ENCODE measurements around the gene CENPH. TPM values are rescaled to one million over a fixed set of nuclear protein-coding genes. Genes with fewer than 3 reads are reported as not detected.
"Not testable (repeated sequence)": the region's sequence is repeated elsewhere in the genome, so short reads cannot be mapped to it uniquely, and the experiment has no call there.

Gene CENPH
- total RNA-seq, 2 experiments from 2014 or later = 97.0 to 98.6 TPM

- no peak for ATAC-seq
- no peak for DNase-seq
- peaks cover 30% of the 10 kb centered on the region for H3K36me3 Mint-ChIP-seq (ENCODE audit: low read depth)
- H3K27me3 Mint-ChIP-seq = no peaks in the 10 kb centered on the region
- ChIA-PET CTCF (no interaction called here), POLR2A (no interaction called here)
- peaks cover 10% of the 10 kb centered on the region for H3K9me3 Mint-ChIP-seq
- H3K4me1 Mint-ChIP-seq (ENCODE audit: low read depth) = peaks cover 15% of the 10 kb centered on the region
- intact Hi-C loops (cut with micrococcal nuclease) = no loop called here
- TF ChIP-seq CTCF (IDR thresholded peaks at IDR 0.05) = no peak
- no peak overlapping the region for H3K27ac Mint-ChIP-seq
- H3K4me3 Mint-ChIP-seq = no peak overlapping the region
These were observed 61.2 kb downstream of the CENPH start for GRCh38 chr5:69250593-69250992.

GRCh38 chr5:69252437-69252836 lies 63.1 kb downstream of the CENPH start:
- ATAC-seq (no peak), DNase-seq (no peak)
- peaks cover 6% of the 10 kb centered on the region for H3K9me3 Mint-ChIP-seq
- no peak for TF ChIP-seq CTCF (IDR thresholded peaks at IDR 0.05)
- no peak overlapping the region for H3K4me3 Mint-ChIP-seq
- ChIA-PET POLR2A (no interaction called here), CTCF (interaction anchor here (1.1 kb wide), 1 partner anchor 14 kb away, joined by 5 read pairs; no protein-coding TSS in a partner anchor)
- no peak overlapping the region for H3K27ac Mint-ChIP-seq
- peaks cover 7% of the 10 kb centered on the region for H3K4me1 Mint-ChIP-seq (ENCODE audit: low read depth)
- intact Hi-C loops (cut with micrococcal nuclease) = no loop called here
- peaks cover 24% of the 10 kb centered on the region for H3K36me3 Mint-ChIP-seq (ENCODE audit: low read depth)
- H3K27me3 Mint-ChIP-seq = no peaks in the 10 kb centered on the region

GRCh38 chr5:69255940-69256339 lies 66.6 kb downstream of the CENPH start:
- CTCF ChIA-PET; DNase-seq; H3K27ac Mint-ChIP-seq; ATAC-seq; H3K27me3 Mint-ChIP-seq; H3K9me3 Mint-ChIP-seq; intact Hi-C loops (cut with micrococcal nuclease); H3K4me1 Mint-ChIP-seq (ENCODE audit: low read depth); H3K4me3 Mint-ChIP-seq: not testable (repeated sequence)
- POLR2A ChIA-PET = interaction anchor here (0.6 kb wide), 1 partner anchor 13 kb away, joined by 7 read pairs; no protein-coding TSS in a partner anchor
- H3K36me3 Mint-ChIP-seq (ENCODE audit: low read depth) = peaks cover 12% of the 10 kb centered on the region

DNA sequence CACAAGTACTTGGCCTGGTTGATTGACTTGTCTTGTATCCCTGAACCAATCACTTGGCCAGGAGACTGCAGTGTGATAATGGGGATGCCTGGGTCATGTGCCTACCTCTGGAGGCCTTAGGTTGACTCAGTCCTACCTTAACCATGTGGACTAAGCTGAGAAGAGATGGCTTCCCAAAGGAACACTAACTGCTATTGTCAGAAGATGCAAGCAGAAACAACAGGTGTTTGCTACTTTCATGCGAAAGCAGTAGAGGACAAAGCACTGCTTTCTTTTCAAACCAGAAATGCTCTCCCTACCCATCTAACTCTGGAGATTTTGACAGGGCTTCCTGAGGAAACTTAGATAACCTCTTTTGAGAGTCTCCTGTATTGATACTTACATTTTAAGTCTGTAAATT lies 68.2 kb downstream of the CENPH start:
- no peak for DNase-seq

More for the DNA sequence above, 68.2 kb downstream of the CENPH start:
- no peak for ATAC-seq
- intact Hi-C loops (cut with micrococcal nuclease) = no loop called here
- no peak overlapping the region for H3K27ac Mint-ChIP-seq
- POLR2A ChIA-PET = no interaction called here
- no peaks in the 10 kb centered on the region for H3K27me3 Mint-ChIP-seq
- CTCF ChIA-PET = no interaction called here
- no peaks in the 10 kb centered on the region for H3K4me1 Mint-ChIP-seq (ENCODE audit: low read depth)
- H3K9me3 Mint-ChIP-seq = no peaks in the 10 kb centered on the region
- no peak for TF ChIP-seq CTCF (IDR thresholded peaks at IDR 0.05)
- no peak overlapping the region for H3K4me3 Mint-ChIP-seq
- H3K36me3 Mint-ChIP-seq (ENCODE audit: low read depth) = peaks cover 19% of the 10 kb centered on the region

Other genes starting within 250 kb of the CENPH start
- gene SLC30A5, start 95.6 kb upstream of the CENPH start, total RNA-seq = 10 to 100 TPM; 33.0 to 40.1 TPM
- gene CCNB1, start 22.4 kb upstream of the CENPH start, total RNA-seq = 100 to 1,000 TPM; 167 to 175 TPM
- gene CDK7, start 45.3 kb downstream of the CENPH start, total RNA-seq = 10 to 100 TPM; 40.6 to 46.2 TPM
- 1 to 10 TPM; 8.3 to 9.1 TPM for gene CCDC125, start 143.2 kb downstream of the CENPH start, total RNA-seq
- 100 to 1,000 TPM in 1 of 2 experiments, 10 to 100 TPM in 1; 95.7 to 107 TPM for gene AK6, start 179.9 kb downstream of the CENPH start, total RNA-seq
- gene TAF9, start 179.9 kb downstream of the CENPH start, total RNA-seq = 10 to 100 TPM; 68.8 to 70.6 TPM
- gene RAD17, start 180.2 kb downstream of the CENPH start, total RNA-seq = 10 to 100 TPM; 22.9 to 26.5 TPM
- gene MARVELD2, start 225.5 kb downstream of the CENPH start, total RNA-seq = under 1 TPM; 0.29 to 0.60 TPM

Measured in activated CD8-positive, alpha-beta T cell treated with anti-CD3 and anti-CD28 coated beads for 36 hours (primary cell).